ENCODE measurements around the gene CNTNAP4.

The CNTNAP4 gene

DNA sequence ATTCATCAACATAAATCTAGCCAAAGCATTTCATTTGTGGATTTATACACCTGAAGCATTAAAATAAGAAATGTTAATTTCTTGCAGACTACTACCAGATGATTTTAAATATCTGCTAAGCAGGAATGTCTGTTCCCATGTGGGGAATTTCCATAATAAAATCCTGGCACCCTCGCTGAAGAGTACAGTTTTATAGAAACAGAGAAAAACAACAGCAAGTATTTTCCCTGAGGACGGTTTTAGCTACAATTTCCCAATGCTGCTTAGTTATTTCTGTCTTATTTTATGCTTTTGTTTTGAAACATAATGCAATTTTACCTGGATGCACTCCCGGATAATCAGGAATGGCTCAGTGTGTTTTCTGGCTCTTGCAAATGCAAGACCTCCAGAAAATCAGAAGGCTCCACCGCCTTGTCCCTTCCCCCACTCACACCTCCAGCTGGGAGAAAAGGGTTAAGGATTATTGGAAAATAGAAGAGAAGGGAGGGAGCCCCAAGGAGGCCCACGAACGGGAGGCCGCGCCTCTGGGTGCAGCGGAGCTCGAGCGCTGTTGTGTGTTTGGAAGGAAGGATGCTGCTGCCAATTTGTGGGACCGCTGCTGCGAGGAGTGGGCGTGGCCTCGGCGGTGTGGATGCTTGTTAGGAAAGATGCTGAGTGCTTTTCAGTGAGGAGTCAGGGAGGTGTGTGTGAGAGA is at the start of gene CNTNAP4:
CNTNAP4 (plus strand) TSS at position 657 of the 694 bp plus-strand sequence. CDS start 262 bp downstream, outside the sequence.
- no peak within 1 kb of the TSS for H3K4me3 ChIP-seq
- H3K27me3 ChIP-seq, result no peaks in the 10 kb centered on the region
- TF ChIP-seq, protein P1, sequence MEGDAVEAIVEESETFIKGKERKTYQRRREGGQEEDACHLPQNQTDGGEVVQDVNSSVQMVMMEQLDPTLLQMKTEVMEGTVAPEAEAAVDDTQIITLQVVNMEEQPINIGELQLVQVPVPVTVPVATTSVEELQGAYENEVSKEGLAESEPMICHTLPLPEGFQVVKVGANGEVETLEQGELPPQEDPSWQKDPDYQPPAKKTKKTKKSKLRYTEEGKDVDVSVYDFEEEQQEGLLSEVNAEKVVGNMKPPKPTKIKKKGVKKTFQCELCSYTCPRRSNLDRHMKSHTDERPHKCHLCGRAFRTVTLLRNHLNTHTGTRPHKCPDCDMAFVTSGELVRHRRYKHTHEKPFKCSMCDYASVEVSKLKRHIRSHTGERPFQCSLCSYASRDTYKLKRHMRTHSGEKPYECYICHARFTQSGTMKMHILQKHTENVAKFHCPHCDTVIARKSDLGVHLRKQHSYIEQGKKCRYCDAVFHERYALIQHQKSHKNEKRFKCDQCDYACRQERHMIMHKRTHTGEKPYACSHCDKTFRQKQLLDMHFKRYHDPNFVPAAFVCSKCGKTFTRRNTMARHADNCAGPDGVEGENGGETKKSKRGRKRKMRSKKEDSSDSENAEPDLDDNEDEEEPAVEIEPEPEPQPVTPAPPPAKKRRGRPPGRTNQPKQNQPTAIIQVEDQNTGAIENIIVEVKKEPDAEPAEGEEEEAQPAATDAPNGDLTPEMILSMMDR (IDR thresholded peaks at IDR 0.05), result no peak
- no peak within 1 kb of the TSS for H3K27ac ChIP-seq
- DNase-seq, result peak in 1 of 2 donors; percentile 32
- intact Hi-C loops (cut with DNase I; ENCODE audit: low total_unique reads), result no loop called here
- no peaks in the 10 kb centered on the region for H3K36me3 ChIP-seq
- no peaks in the 10 kb centered on the region for H3K9me3 ChIP-seq
- H3K4me1 ChIP-seq, result no peaks in the 10 kb centered on the region

- no peak for DNase-seq
- TF ChIP-seq, protein P1 (IDR thresholded peaks at IDR 0.05), result no peak
- Histone ChIP-seq H3K36me3 (no peaks in the 10 kb centered on the region), H3K9me3 (peaks cover 0 to 4% (median 0%) of the 10 kb centered on the region in 3 donors), H3K27ac (no peak overlapping the region), H3K4me1 (no peaks in the 10 kb centered on the region), H3K27me3 (no peaks in the 10 kb centered on the region), H3K4me3 (no peak overlapping the region)
- intact Hi-C loops (cut with DNase I; ENCODE audit: low total_unique reads), result no loop called here
Measured at GRCh38 chr16:76228546-76229146, 48.6 kb upstream of the CNTNAP4 start.

DNA sequence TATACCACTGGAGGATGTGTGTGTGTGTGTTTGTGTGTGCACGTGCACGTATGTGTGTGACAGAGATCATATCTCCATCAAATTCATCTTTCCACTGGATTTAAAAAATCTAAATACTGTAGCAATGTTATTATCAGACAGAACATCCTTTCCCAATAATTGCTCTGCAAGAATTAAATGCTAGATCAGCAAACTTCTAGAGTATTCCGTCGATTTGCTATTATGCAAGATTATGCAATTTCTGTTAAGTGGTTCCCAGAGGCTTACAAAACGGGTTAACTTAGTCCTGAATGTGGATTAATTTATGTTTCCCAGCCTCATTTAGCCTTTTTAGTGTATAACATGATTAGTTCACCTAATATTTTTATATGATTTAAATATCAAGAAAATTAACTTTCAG is 44.5 kb upstream of the CNTNAP4 start:
- TF ChIP-seq, protein P1 (IDR thresholded peaks at IDR 0.05), result no peak
- no peaks in the 10 kb centered on the region for H3K36me3 ChIP-seq
- no peak for DNase-seq
- no peaks in the 10 kb centered on the region for H3K4me1 ChIP-seq
- no peaks in the 10 kb centered on the region for H3K27me3 ChIP-seq
- intact Hi-C loops (cut with DNase I; ENCODE audit: low total_unique reads), result no loop called here
- H3K9me3 ChIP-seq, result peaks cover 0 to 2% (median 0%) of the 10 kb centered on the region in 3 donors
- no peak overlapping the region for H3K27ac ChIP-seq
- no peak overlapping the region for H3K4me3 ChIP-seq

DNA sequence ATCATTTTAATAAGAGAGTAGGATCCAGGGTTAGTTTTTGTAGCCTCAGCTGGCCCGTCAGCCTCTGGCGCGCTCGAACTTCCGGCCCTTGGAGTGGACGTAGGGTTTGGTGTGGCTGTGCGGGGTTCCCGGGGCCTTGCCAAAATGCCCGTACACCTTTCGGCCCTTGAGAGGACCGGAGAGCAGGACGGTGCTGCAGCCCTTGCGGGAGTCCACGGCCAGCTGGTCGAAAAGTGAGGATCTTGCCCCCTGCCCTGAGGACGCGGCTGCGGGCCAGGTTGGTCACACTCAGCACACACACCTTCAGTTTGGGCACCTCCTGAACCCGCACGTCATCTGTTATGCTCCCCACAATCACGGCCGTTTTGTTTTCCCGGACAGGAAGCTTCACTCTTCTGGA is 42.2 kb upstream of the CNTNAP4 start:
- Histone ChIP-seq H3K9me3 (no peaks in the 10 kb centered on the region), H3K27ac (no peak overlapping the region), H3K36me3 (no peaks in the 10 kb centered on the region), H3K4me3 (no peak overlapping the region), H3K4me1 (no peaks in the 10 kb centered on the region), H3K27me3 (no peaks in the 10 kb centered on the region)
- intact Hi-C loops (cut with DNase I; ENCODE audit: low total_unique reads), result no loop called here
- TF ChIP-seq, protein P1 (IDR thresholded peaks at IDR 0.05), result no peak
- no peak for DNase-seq

- intact Hi-C loops (cut with DNase I; ENCODE audit: low total_unique reads), result no loop called here
- TF ChIP-seq, protein P1 (IDR thresholded peaks at IDR 0.05), result no peak
- no peak for DNase-seq
Measured at GRCh38 chr16:76235426-76235825, 41.8 kb upstream of the CNTNAP4 start.

More at GRCh38 chr16:76235426-76235825, 41.8 kb upstream of the CNTNAP4 start:
- H3K27me3 ChIP-seq, result no peaks in the 10 kb centered on the region
- H3K27ac ChIP-seq, result no peak overlapping the region
- no peaks in the 10 kb centered on the region for H3K36me3 ChIP-seq
- H3K9me3 ChIP-seq, result no peaks in the 10 kb centered on the region
- no peaks in the 10 kb centered on the region for H3K4me1 ChIP-seq
- H3K4me3 ChIP-seq, result no peak overlapping the region

All from tibial artery (tissue), 4 donors.